Brain microvascular endothelial cell (primary cell): ENCODE data around the gene DSPP.

Experiments used
- DNase-seq: peaks from one replicate; pipeline ENCODE4 v3.0.0-alpha.2; 2020
- H3K27ac ChIP-seq: fragments of 250-450 bp; sonication (Bioruptor Pico); 2 replicates; pipeline ENCODE4 v1.5.1; 2020; ENCODE audit warnings: mild to moderate bottlenecking, moderate library complexity
- H3K27me3 ChIP-seq: fragments of 250-450 bp; sonication (Bioruptor Pico); replicated peaks from 2 replicates; pipeline ENCODE4 v1.5.1; 2020; ENCODE audit warnings: mild to moderate bottlenecking
- H3K36me3 ChIP-seq: fragments of 250-450 bp; sonication (Bioruptor Pico); replicated peaks from 2 replicates; pipeline ENCODE4 v1.5.1; 2020; ENCODE audit warnings: mild to moderate bottlenecking
- H3K4me3 ChIP-seq: 2 replicates; pipeline ENCODE4 v1.5.1; 2011; ENCODE audit warnings: low read depth, mild to moderate bottlenecking, control low read depth, low read length, moderate library complexity
- CTCF ChIP-seq: IDR thresholded peaks from 2 replicates; pipeline ENCODE4 v1.5.1; 2011; ENCODE audit warnings: low read depth, mild to moderate bottlenecking, moderate library complexity, low read length, control low read depth, inconsistent platforms; ENCODE audit errors: missing control alignments
- in situ Hi-C: cut with HindIII; loops from 2 replicates; pipeline ENCODE4 v1.10.0; 2017; ENCODE audit warnings: low sequenced_read_pairs, low pct_ligation_motif_present

The DSPP gene

GRCh38 chr4:87608229-87608628, at the start of gene DSPP:
Gene DSPP (plus strand): TSS chr4:87608529. CDS start chr4:87610909, 2,380 bp downstream.
- no peak for TF ChIP-seq CTCF
- in situ Hi-C loops: no loop called here

GRCh38 chr4:87559090-87559837, 49.1 kb upstream of the DSPP start:
- no peak for TF ChIP-seq CTCF
- DNase-seq: no peak
- Histone ChIP-seq H3K27me3 (no peaks in the 10 kb centered on the region), H3K4me3 (no peak overlapping the region), H3K36me3 (no peaks in the 10 kb centered on the region), H3K27ac (no peak overlapping the region)
- in situ Hi-C loops: no loop called here

More at GRCh38 chr4:87608229-87608628, at the start of gene DSPP:
- Histone ChIP-seq H3K27me3 (no peaks in the 10 kb centered on the region), H3K4me3 (no peak within 1 kb of the TSS), H3K36me3 (no peaks in the 10 kb centered on the region), H3K27ac (no peak within 1 kb of the TSS)
- no peak for DNase-seq

GRCh38 chr4:87560802-87561201, 47.5 kb upstream of the DSPP start:
- DNase-seq: no peak
- Histone ChIP-seq H3K27me3 (no peaks in the 10 kb centered on the region), H3K27ac (no peak overlapping the region), H3K36me3 (no peaks in the 10 kb centered on the region), H3K4me3 (no peak overlapping the region)
- in situ Hi-C loops: no loop called here
- TF ChIP-seq CTCF: no peak

- DNase-seq: no peak
- H3K27me3 ChIP-seq: no peaks in the 10 kb centered on the region
- H3K4me3 ChIP-seq: no peak overlapping the region
- in situ Hi-C loops: no loop called here
- no peak overlapping the region for H3K27ac ChIP-seq
- TF ChIP-seq CTCF: no peak
- no peaks in the 10 kb centered on the region for H3K36me3 ChIP-seq
These were observed 42.6 kb upstream of the DSPP start for GRCh38 chr4:87565746-87566145.

GRCh38 chr4:87566276-87566675, 42.1 kb upstream of the DSPP start:
- Histone ChIP-seq H3K36me3 (no peaks in the 10 kb centered on the region), H3K27me3 (no peaks in the 10 kb centered on the region), H3K4me3 (no peak overlapping the region), H3K27ac (no peak overlapping the region)
- TF ChIP-seq CTCF: no peak
- no peak for DNase-seq
- in situ Hi-C loops: no loop called here

- H3K4me3 ChIP-seq: no peak overlapping the region
- in situ Hi-C loops: no loop called here
- TF ChIP-seq CTCF: no peak
These were observed 41.1 kb upstream of the DSPP start for GRCh38 chr4:87567191-87567590.

More at GRCh38 chr4:87567191-87567590, 41.1 kb upstream of the DSPP start:
- Histone ChIP-seq H3K36me3 (no peaks in the 10 kb centered on the region), H3K27ac (no peak overlapping the region), H3K27me3 (no peaks in the 10 kb centered on the region)
- no peak for DNase-seq
